Stimulated activated CD8-positive, alpha-beta memory T cell treated with anti-CD3 and anti-CD28 coated beads, Interleukin-2, amount 100 ng/mL, for 1 hour (primary cell): ENCODE measurements around the gene SRGAP3.

Experiments
- DNase-seq, 2 donors: peaks; one replicate each; pipeline ENCODE4 v3.0.0-alpha.2; 2020; ENCODE audit warnings: low read depth in 2 of 2

The SRGAP3 gene

GRCh38 chr3:9146367-9147071 is 102.9 kb downstream of the SRGAP3 start:
- DNase-seq = no peak

- no peak for DNase-seq
Observed at GRCh38 chr3:9143184-9143583, 106.3 kb downstream of the SRGAP3 start.

- DNase-seq = no peak
Observed at GRCh38 chr3:9142362-9142761, 107.1 kb downstream of the SRGAP3 start.

- DNase-seq = no peak
Observed at GRCh38 chr3:9141928-9142289, 107.5 kb downstream of the SRGAP3 start.

GRCh38 chr3:9139366-9139765 is 110.1 kb downstream of the SRGAP3 start:
- no peak for DNase-seq

- DNase-seq = no peak
Observed at GRCh38 chr3:9137676-9138075, 111.8 kb downstream of the SRGAP3 start.

GRCh38 chr3:9136746-9137465 is 112.5 kb downstream of the SRGAP3 start:
- DNase-seq = no peak

GRCh38 chr3:9135930-9136525 is 113.4 kb downstream of the SRGAP3 start:
- DNase-seq = no peak

GRCh38 chr3:9135526-9135925 is 113.9 kb downstream of the SRGAP3 start:
- no peak for DNase-seq

- DNase-seq = no peak
Observed at GRCh38 chr3:9133656-9134055, 115.8 kb downstream of the SRGAP3 start.

- no peak for DNase-seq
Observed at GRCh38 chr3:9130345-9131305, 118.8 kb downstream of the SRGAP3 start.

- no peak for DNase-seq
Observed at GRCh38 chr3:9129365-9129764, 120.1 kb downstream of the SRGAP3 start.

GRCh38 chr3:9125278-9125951 is 124.0 kb downstream of the SRGAP3 start:
- no peak for DNase-seq

- no peak for DNase-seq
Observed at GRCh38 chr3:9124730-9125129, 124.7 kb downstream of the SRGAP3 start.

- DNase-seq = no peak
Observed at GRCh38 chr3:9123840-9124239, 125.6 kb downstream of the SRGAP3 start.

GRCh38 chr3:9122732-9123364 is 126.6 kb downstream of the SRGAP3 start:
- DNase-seq = no peak

GRCh38 chr3:9121366-9122001 is 128.0 kb downstream of the SRGAP3 start:
- DNase-seq = no peak

GRCh38 chr3:9119331-9119730 is 130.1 kb downstream of the SRGAP3 start:
- DNase-seq = no peak

- DNase-seq = no peak
Observed at GRCh38 chr3:9118222-9118621, 131.2 kb downstream of the SRGAP3 start.

- DNase-seq = no peak
Observed at GRCh38 chr3:9117220-9117619, 132.2 kb downstream of the SRGAP3 start.
